ENCODE data around the gene PSORS1C2. TPM values are rescaled to one million over a fixed set of nuclear protein-coding genes. Genes with fewer than 3 reads are reported as not detected.

The PSORS1C2 gene
- total and polyA plus RNA-seq, 2 donors (not counting 3 experiments of a cell fraction or from before 2014, with no cell fraction given) = not detected

- Histone ChIP-seq H3K9me1 (replicated peaks; ENCODE audit: control insufficient read depth, extremely low read depth, insufficient read depth, low read length) (no peaks in the 10 kb centered on the region), H3K4me1 (ENCODE audit: control insufficient read depth, extremely low read depth, insufficient read depth, low read length) (no peaks in the 10 kb centered on the region), H3K27ac (ENCODE audit: insufficient read depth, low read depth, low read length) (no peak overlapping the region), H2AFZ (ENCODE audit: low read depth, low read length) (no peak overlapping the region), H3K9ac (replicated peaks; ENCODE audit: extremely low read depth, insufficient read depth, low read length) (no peak overlapping the region), H3K9me3 (replicated peaks; ENCODE audit: control insufficient read depth, insufficient read depth, low read length) (no peaks in the 10 kb centered on the region), H3K4me2 (ENCODE audit: insufficient read depth, low read length) (no peak overlapping the region), H3K79me2 (ENCODE audit: control insufficient read depth, insufficient read depth, low read length) (no peaks in the 10 kb centered on the region), H3K27me3 (ENCODE audit: control insufficient read depth in 2 of 2, insufficient read depth in 2 of 2, low read length in 2 of 2) (peaks cover 0 to 3% of the 10 kb centered on the region in 2 experiments), H3K4me3 (replicated peaks in 1 of 3; ENCODE audit: insufficient read depth in 1 of 3, low read depth in 1 of 3, low read length in 3 of 3) (no peak overlapping the region), H4K20me1 (replicated peaks; ENCODE audit: control insufficient read depth, extremely low read depth, insufficient read depth, low read length) (no peaks in the 10 kb centered on the region), H3K36me3 (ENCODE audit: control insufficient read depth in 2 of 2, extremely low read depth in 1 of 2, insufficient read depth in 2 of 2, low read length in 2 of 2) (no peaks in the 10 kb centered on the region)
- dilution Hi-C loops (cut with MboI; ENCODE audit: extremely low pct_ligation_motif_present, low sequenced_read_pairs) = no loop called here
- DNase-seq (ENCODE audit: low read depth, low spot score) (no peak), FAIRE-seq (no peak)
- TF ChIP-seq CTCF (IDR thresholded peaks at IDR 0.05; ENCODE audit: extremely low read depth in 1 of 2, insufficient read depth in 1 of 2, low read depth in 1 of 2, low read length in 2 of 2) = no peak
- TF ChIP-seq FOS (IDR thresholded peaks at IDR 0.05; ENCODE audit: borderline replicate concordance, insufficient read depth, low read length) = no peak
- TF ChIP-seq JUN (IDR thresholded peaks at IDR 0.05; ENCODE audit: borderline replicate concordance, insufficient read depth, insufficient read length, low read depth) = no peak
- no peak for TF ChIP-seq POLR2A (IDR thresholded peaks at IDR 0.05; ENCODE audit: low read depth, low read length)
- TF ChIP-seq EZH2 (IDR thresholded peaks at IDR 0.05; ENCODE audit: borderline replicate concordance, low read depth, low read length, severe bottlenecking) = no peak
- no peak for TF ChIP-seq MYC (IDR thresholded peaks at IDR 0.05; ENCODE audit: low read depth, low read length)
- no peak for TF ChIP-seq GATA2 (IDR thresholded peaks at IDR 0.05; ENCODE audit: insufficient read depth, insufficient read length, low read depth, low read length)
- TF ChIP-seq POLR2AphosphoS5 (IDR thresholded peaks at IDR 0.05; ENCODE audit: insufficient read depth, low read depth, low read length) = no peak
- no peak for TF ChIP-seq MAX (IDR thresholded peaks at IDR 0.05; ENCODE audit: insufficient read depth, insufficient read length)
- intact Hi-C loops (cut with micrococcal nuclease) = no loop called here
- BruUV-seq (replicated peaks) = no TSS peak
- ChIA-PET CTCF (interaction anchor here (0.8 to 2.5 kb wide), 8 partner anchors 11 to 189 kb away, joined by 4 to 14 read pairs (median 6); partner anchors contain the start of genes C6orf15, PSORS1C1 and VARS2), POLR2A (no interaction called here)
Observed at GRCh38 chr6:31103136-31103535, 35.7 kb downstream of the PSORS1C2 start.
